Activated CD8-positive, alpha-beta T cell treated with anti-CD3 and anti-CD28 coated beads for 36 hours (primary cell): Measurements from ENCODE around the gene ITPR2. TPM values are rescaled to one million over a fixed set of nuclear protein-coding genes. Genes with fewer than 3 reads are reported as not detected.

ENCODE experiments used
- ATAC-seq: fragments of 200-7000 bp; cut with Tn5 transposase; one replicate; pipeline ENCODE4 v1.10.0; 2021; ENCODE audit warnings: mild to moderate bottlenecking, moderate library complexity
- CTCF ChIA-PET: fragments of 350-600 bp; sonication (Branson Sonifier 250); formaldehyde crosslinking; loops from one replicate; lab custom pipeline; 2021; ENCODE audit warnings: antibody characterized with exemption; lab: Charles Lee
- POLR2A ChIA-PET: fragments of 350-600 bp; sonication (Branson Sonifier 250); formaldehyde crosslinking; loops from one replicate; lab custom pipeline; 2021; ENCODE audit warnings: antibody characterized with exemption; lab: Charles Lee
- DNase-seq: peaks from one replicate; pipeline ENCODE4 v3.0.0-alpha.2; 2020
- H3K27ac Mint-ChIP-seq: one replicate; pipeline ENCODE4 v1.8.0; 2021; ENCODE audit warnings: mild to moderate bottlenecking, mixed read lengths
- H3K27me3 Mint-ChIP-seq: one replicate; pipeline ENCODE4 v1.8.0; 2021; ENCODE audit warnings: mixed read lengths
- H3K36me3 Mint-ChIP-seq: one replicate; pipeline ENCODE4 v1.8.0; 2021; ENCODE audit warnings: low read depth, mixed read lengths
- H3K4me1 Mint-ChIP-seq: one replicate; pipeline ENCODE4 v1.8.0; 2021; ENCODE audit warnings: low read depth, mixed read lengths
- H3K4me3 Mint-ChIP-seq: one replicate; pipeline ENCODE4 v1.8.0; 2021; ENCODE audit warnings: mild to moderate bottlenecking, moderate library complexity, mixed read lengths
- H3K9me3 Mint-ChIP-seq: one replicate; pipeline ENCODE4 v1.8.0; 2021; ENCODE audit warnings: mixed read lengths
- CTCF ChIP-seq: fragments of 200-600 bp; IDR thresholded peaks from one replicate; pipeline ENCODE4 v1.8.0; 2022; ENCODE audit warnings: antibody characterized with exemption, mild to moderate bottlenecking
- intact Hi-C: fragments of 100-400 bp; cut with micrococcal nuclease; formaldehyde crosslinking; loops from one replicate; pipeline ENCODE4 v1.10.0; 2022
- total RNA-seq, 2 experiments: library from RNA; stranded (reverse); gene quantifications; one replicate each; pipeline ENCODE4 v1.2.3, GENCODE V29; 2021

ITPR2 gene
- total RNA-seq, 2 experiments from 2014 or later, result 38.9 to 41.2 TPM

GRCh38 chr12:26425587-26426260, 407.3 kb downstream of the ITPR2 start:
- POLR2A ChIA-PET, result no interaction called here
- CTCF ChIA-PET, result interaction anchor here (1.2 kb wide), 1 partner anchor 438 kb away, joined by 3 read pairs; no protein-coding TSS in a partner anchor
- no peaks in the 10 kb centered on the region for H3K27me3 Mint-ChIP-seq
- intact Hi-C loops, result no loop called here
- ATAC-seq (no peak), DNase-seq (no peak)
- no peak for TF ChIP-seq CTCF
- peaks cover 11% of the 10 kb centered on the region for H3K36me3 Mint-ChIP-seq
- no peaks in the 10 kb centered on the region for H3K9me3 Mint-ChIP-seq
- H3K4me3 Mint-ChIP-seq, result no peak overlapping the region
- H3K4me1 Mint-ChIP-seq, result no peaks in the 10 kb centered on the region
- no peak overlapping the region for H3K27ac Mint-ChIP-seq

- intact Hi-C loops, result no loop called here
- TF ChIP-seq CTCF, result no peak
Measured at GRCh38 chr12:26422839-26423398, 410.1 kb downstream of the ITPR2 start.

GRCh38 chr12:26416550-26416949, 416.4 kb downstream of the ITPR2 start:
- Mint-ChIP-seq H3K4me1 (no peaks in the 10 kb centered on the region), H3K9me3 (peaks cover 2% of the 10 kb centered on the region), H3K36me3 (peaks cover 22% of the 10 kb centered on the region), H3K4me3 (no peak overlapping the region), H3K27me3 (no peaks in the 10 kb centered on the region), H3K27ac (no peak overlapping the region)
- DNase-seq (no peak), ATAC-seq (no peak)
- TF ChIP-seq CTCF, result no peak
- POLR2A ChIA-PET, result no interaction called here
- CTCF ChIA-PET, result no interaction called here
- intact Hi-C loops, result no loop called here

More at GRCh38 chr12:26422839-26423398, 410.1 kb downstream of the ITPR2 start:
- H3K4me1 Mint-ChIP-seq, result no peaks in the 10 kb centered on the region
- ChIA-PET CTCF (interaction anchor here (1.2 kb wide), 1 partner anchor 11 kb away, joined by 3 read pairs; no protein-coding TSS in a partner anchor), POLR2A (no interaction called here)
- H3K9me3 Mint-ChIP-seq, result peaks cover 1% of the 10 kb centered on the region
- DNase-seq, result no peak
- no peak overlapping the region for H3K27ac Mint-ChIP-seq
- no peak overlapping the region for H3K4me3 Mint-ChIP-seq
- H3K36me3 Mint-ChIP-seq, result peaks cover 18% of the 10 kb centered on the region
- no peak for ATAC-seq
- H3K27me3 Mint-ChIP-seq, result no peaks in the 10 kb centered on the region

GRCh38 chr12:26410689-26411088, 422.3 kb downstream of the ITPR2 start:
- H3K27ac Mint-ChIP-seq, result no peak overlapping the region
- intact Hi-C loops, result no loop called here
- no peaks in the 10 kb centered on the region for H3K9me3 Mint-ChIP-seq
- ATAC-seq, result no peak
- no peaks in the 10 kb centered on the region for H3K27me3 Mint-ChIP-seq
- TF ChIP-seq CTCF, result no peak
- peaks cover 11% of the 10 kb centered on the region for H3K36me3 Mint-ChIP-seq
- DNase-seq, result no peak
- no peak overlapping the region for H3K4me3 Mint-ChIP-seq
- H3K4me1 Mint-ChIP-seq, result no peaks in the 10 kb centered on the region
- ChIA-PET CTCF (no interaction called here), POLR2A (interaction anchor here (0.6 kb wide), 1 partner anchor 64 kb away, joined by 3 read pairs; no protein-coding TSS in a partner anchor)

GRCh38 chr12:26406813-26407212, 426.2 kb downstream of the ITPR2 start:
- CTCF ChIA-PET, result no interaction called here
- Mint-ChIP-seq H3K4me3 (no peak overlapping the region), H3K27ac (no peak overlapping the region), H3K4me1 (no peaks in the 10 kb centered on the region), H3K9me3 (no peaks in the 10 kb centered on the region), H3K27me3 (no peaks in the 10 kb centered on the region), H3K36me3 (peaks cover 8% of the 10 kb centered on the region)
- DNase-seq (no peak), ATAC-seq (no peak)
- POLR2A ChIA-PET, result no interaction called here
- no peak for TF ChIP-seq CTCF
- intact Hi-C loops, result no loop called here
